ENCODE data around the gene LHFPL6. TPM values are rescaled to one million over a fixed set of nuclear protein-coding genes. Genes with fewer than 3 reads are reported as not detected.

LHFPL6 gene
- total RNA-seq, 2 donors from 2014 or later, result 0.53 to 2.8 TPM

- Histone ChIP-seq H3K4me1 (ENCODE audit: control insufficient read depth, insufficient read depth, low read length) (peaks cover 15% of the 10 kb centered on the region), H3K4me3 (ENCODE audit: low read length) (no peak overlapping the region), H3K9ac (ENCODE audit: extremely low read depth, low read length, poor library complexity, severe bottlenecking) (no peak overlapping the region), H3K9me3 (ENCODE audit: control insufficient read depth, low read length) (no peaks in the 10 kb centered on the region), H3K27ac (ENCODE audit: low read depth, low read length) (no peak overlapping the region), H3K36me3 (ENCODE audit: control insufficient read depth, insufficient read depth, low read length) (no peaks in the 10 kb centered on the region), H3K27me3 (ENCODE audit: control insufficient read depth, insufficient read depth, low read length, poor library complexity, severe bottlenecking) (no peaks in the 10 kb centered on the region)
- Mint-ChIP-seq H3K27ac (no peak overlapping the region), H3K27me3 (ENCODE audit: insufficient read depth) (peaks cover 9% of the 10 kb centered on the region), H3K4me3 (no peak overlapping the region), H3K9me3 (no peaks in the 10 kb centered on the region), H3K36me3 (ENCODE audit: low read depth) (no peaks in the 10 kb centered on the region), H3K4me1 (peaks cover 44% of the 10 kb centered on the region)
- no peak for DNase-seq
- TF ChIP-seq CTCF (conservative IDR thresholded peaks at IDR 0.05), result no peak
- WGBS, 2 experiments (ENCODE audit: insufficient coverage in 1 of 2, insufficient read length in 1 of 2), result 85 to 94% methylated on average over 3 of the region's 3 CpGs
Measured at GRCh38 chr13:39499604-39500003, 103.4 kb downstream of the LHFPL6 start.

GRCh38 chr13:39498471-39499114 is 104.4 kb downstream of the LHFPL6 start:
- Mint-ChIP-seq H3K4me1 (peaks cover 52% of the 10 kb centered on the region), H3K27me3 (ENCODE audit: insufficient read depth) (peaks cover 13% of the 10 kb centered on the region), H3K27ac (no peak overlapping the region), H3K36me3 (ENCODE audit: low read depth) (no peaks in the 10 kb centered on the region), H3K9me3 (no peaks in the 10 kb centered on the region), H3K4me3 (no peak overlapping the region)
- Histone ChIP-seq H3K9me3 (ENCODE audit: control insufficient read depth, low read length) (no peaks in the 10 kb centered on the region), H3K4me3 (ENCODE audit: low read length) (no peak overlapping the region), H3K9ac (ENCODE audit: extremely low read depth, low read length, poor library complexity, severe bottlenecking) (no peak overlapping the region), H3K4me1 (ENCODE audit: control insufficient read depth, insufficient read depth, low read length) (peaks cover 24% of the 10 kb centered on the region), H3K27ac (ENCODE audit: low read depth, low read length) (no peak overlapping the region), H3K36me3 (ENCODE audit: control insufficient read depth, insufficient read depth, low read length) (no peaks in the 10 kb centered on the region), H3K27me3 (ENCODE audit: control insufficient read depth, insufficient read depth, low read length, poor library complexity, severe bottlenecking) (no peaks in the 10 kb centered on the region)
- no peak for DNase-seq
- 79 to 80% methylated on average over 5 to 9 of the region's 9 CpGs for WGBS, 2 experiments (ENCODE audit: insufficient coverage in 1 of 2, insufficient read length in 1 of 2)
- TF ChIP-seq CTCF (conservative IDR thresholded peaks at IDR 0.05), result no peak

GRCh38 chr13:39496506-39496905 is 106.5 kb downstream of the LHFPL6 start:
- no peaks in the 10 kb centered on the region for H3K36me3 ChIP-seq (ENCODE audit: control insufficient read depth, insufficient read depth, low read length)
- no peak overlapping the region for H3K9ac ChIP-seq (ENCODE audit: extremely low read depth, low read length, poor library complexity, severe bottlenecking)
- no peak overlapping the region for H3K4me3 ChIP-seq (ENCODE audit: low read length)
- TF ChIP-seq CTCF (conservative IDR thresholded peaks at IDR 0.05), result no peak
- no peak overlapping the region for H3K4me3 Mint-ChIP-seq
- no peak for DNase-seq
- H3K4me1 ChIP-seq (ENCODE audit: control insufficient read depth, insufficient read depth, low read length), result peaks cover 21% of the 10 kb centered on the region
- no peaks in the 10 kb centered on the region for H3K9me3 ChIP-seq (ENCODE audit: control insufficient read depth, low read length)
- H3K27me3 Mint-ChIP-seq (ENCODE audit: insufficient read depth), result peaks cover 11% of the 10 kb centered on the region
- H3K27ac Mint-ChIP-seq, result no peak overlapping the region
- H3K36me3 Mint-ChIP-seq (ENCODE audit: low read depth), result no peaks in the 10 kb centered on the region
- no peak overlapping the region for H3K27ac ChIP-seq (ENCODE audit: low read depth, low read length)
- H3K4me1 Mint-ChIP-seq, result peaks cover 54% of the 10 kb centered on the region
- no peaks in the 10 kb centered on the region for H3K9me3 Mint-ChIP-seq
- no peaks in the 10 kb centered on the region for H3K27me3 ChIP-seq (ENCODE audit: control insufficient read depth, insufficient read depth, low read length, poor library complexity, severe bottlenecking)
